HG02840 (cell line): ENCODE results near the gene GFRA1.
"Not testable (repeated sequence)": the region's sequence is repeated elsewhere in the genome, so short reads cannot be mapped to it uniquely, and the experiment has no call there.

Source experiments
- ATAC-seq: cut with Tn5 transposase; IDR thresholded peaks from one replicate; pipeline ENCODE4 v1.9.1; 2021; ENCODE audit warnings: mild to moderate bottlenecking, moderate library complexity, moderate number of reproducible peaks; ENCODE audit not compliant: unreplicated experiment, low FRiP score

Gene GFRA1

DNA sequence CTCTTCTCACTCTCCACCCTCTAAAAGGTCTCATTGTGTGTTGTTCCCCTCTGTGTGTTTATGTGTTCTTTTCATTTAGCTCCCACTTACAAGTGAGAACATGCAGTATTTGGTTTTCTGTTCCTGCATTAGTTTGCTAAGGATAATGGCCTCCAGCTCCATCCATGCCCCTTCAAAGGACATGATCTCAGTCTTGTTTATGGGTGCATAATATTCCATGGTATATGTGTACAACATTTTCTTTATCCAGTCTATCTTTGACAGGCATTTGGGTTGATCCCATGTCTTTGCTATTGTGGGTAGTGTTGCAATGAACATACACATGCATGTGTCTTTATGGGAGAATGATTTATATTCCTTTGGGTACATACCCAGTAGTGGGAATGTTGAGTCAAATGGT lies 107.1 kb downstream of the GFRA1 start:
- ATAC-seq = not testable (repeated sequence)

- no peak for ATAC-seq
These were observed 108.7 kb downstream of the GFRA1 start for GRCh38 chr10:116164291-116164690.

DNA sequence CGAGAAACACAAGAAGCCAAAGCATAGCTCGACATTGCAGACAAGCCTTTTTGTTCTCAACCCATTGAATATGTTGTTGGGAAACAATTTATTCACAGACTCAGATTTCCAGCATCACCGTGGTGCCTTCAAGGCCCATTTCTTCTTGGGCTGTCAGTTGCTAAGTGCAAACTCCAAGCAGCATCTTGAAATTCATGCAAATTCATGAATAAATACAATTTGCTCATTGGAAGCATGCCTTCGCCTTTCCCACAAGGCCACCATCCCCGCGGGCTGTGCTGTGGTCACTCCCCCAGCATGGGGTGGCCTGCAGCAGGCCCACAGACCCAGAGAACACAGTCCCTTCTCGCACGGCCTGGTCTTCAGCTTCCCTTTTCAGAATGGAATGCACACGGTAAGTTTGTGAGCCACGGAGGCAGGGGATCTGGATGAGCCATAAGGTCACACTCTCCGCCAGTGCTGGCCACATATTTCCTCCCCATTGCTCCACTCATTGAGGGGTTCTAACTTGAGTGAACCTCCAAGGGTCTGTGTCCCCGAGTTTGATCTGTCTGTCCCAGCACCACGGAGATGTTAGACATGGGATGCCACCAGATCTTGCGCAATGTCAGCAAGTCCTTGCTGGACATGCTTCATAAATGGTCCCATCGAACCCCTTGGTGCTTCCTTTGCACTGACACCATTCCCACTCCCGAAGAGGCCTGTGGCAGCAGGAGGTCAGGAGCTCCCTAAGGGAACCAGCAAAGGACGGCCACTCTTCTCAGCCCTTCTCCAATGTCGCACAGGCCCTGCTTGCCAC lies 109.5 kb downstream of the GFRA1 start:
- no peak for ATAC-seq

GRCh38 chr10:116162851-116163250 lies 110.2 kb downstream of the GFRA1 start:
- no peak for ATAC-seq

DNA sequence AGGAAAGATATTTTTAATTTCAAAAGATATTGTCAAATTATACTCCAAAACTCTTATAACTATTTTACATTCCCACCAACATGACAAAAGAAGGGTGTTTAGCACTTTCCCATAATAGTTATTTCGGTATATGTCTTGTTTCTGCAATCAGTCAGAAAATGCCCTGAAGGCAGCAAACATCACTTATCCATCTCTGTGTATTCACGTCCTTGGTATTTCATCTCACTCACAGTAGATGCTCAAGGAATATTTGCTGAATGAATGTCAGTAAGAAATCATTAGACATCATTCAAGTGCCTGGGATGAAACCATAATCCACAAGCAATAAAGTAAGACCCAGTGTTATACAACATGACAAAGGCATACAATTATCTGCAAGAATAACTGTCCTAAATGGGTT lies 112.7 kb downstream of the GFRA1 start:
- ATAC-seq = no peak

- no peak for ATAC-seq
These were observed 113.8 kb downstream of the GFRA1 start for GRCh38 chr10:116159197-116159596.

GRCh38 chr10:116158036-116158435 lies 115.0 kb downstream of the GFRA1 start:
- ATAC-seq = no peak

DNA sequence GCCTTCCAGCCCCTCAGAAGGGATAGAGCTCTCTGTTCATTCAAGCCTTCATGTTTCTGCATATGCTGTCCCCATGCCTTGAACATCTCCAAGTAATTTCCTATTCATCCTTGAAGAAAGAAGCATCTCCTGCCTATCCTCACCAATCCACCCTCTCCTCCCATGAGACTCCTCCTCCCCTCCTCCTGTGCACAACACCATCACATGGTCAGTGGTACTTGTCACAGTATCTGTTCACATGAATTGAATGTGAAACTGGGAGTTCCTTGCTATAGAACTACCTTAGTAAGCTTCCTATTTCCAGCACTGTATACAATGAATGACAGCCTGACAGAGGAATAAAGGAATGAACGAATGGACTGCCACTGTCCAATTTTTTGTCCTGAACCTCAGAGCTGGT lies 115.5 kb downstream of the GFRA1 start:
- no peak for ATAC-seq

DNA sequence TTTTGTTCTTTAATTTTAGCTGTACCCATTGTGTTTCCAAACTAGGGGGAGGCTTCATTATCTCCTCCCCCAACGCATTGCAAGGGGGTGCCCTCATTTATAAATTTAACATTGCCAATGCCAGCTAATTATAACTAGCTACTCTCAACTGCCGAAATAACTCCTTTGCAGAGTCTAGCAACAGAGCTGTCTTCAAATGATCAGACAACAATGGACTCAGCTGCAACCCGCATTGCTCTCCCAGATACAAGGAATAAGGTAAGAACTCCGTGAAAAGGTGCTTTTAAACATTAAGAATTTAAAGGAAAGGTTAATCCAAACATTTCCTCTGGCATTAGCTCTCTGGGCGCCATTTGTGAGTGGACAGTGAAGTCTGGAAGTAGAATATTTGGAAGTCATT lies 116.2 kb downstream of the GFRA1 start:
- ATAC-seq = no peak

- no peak for ATAC-seq
These were observed 117.8 kb downstream of the GFRA1 start for GRCh38 chr10:116155191-116155590.

DNA sequence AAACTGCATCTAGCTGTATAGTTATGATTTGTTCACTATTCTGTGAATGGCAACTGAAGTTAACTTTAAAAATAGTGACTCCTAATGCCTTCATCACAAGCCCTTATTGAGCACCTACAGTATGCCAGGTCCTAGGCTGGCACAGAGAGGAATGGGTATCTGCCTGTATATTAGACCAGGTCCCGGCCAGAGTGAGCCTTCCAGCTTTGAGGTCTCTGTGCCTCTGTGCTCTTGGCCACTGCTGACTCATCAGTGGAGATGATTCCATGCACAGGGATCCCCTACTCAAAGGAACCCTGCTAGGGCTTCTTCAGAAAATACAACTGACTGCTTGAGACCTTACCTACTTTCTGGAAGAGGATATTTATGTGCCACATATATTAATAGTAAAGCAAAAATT lies 118.4 kb downstream of the GFRA1 start:
- ATAC-seq = no peak

GRCh38 chr10:116151076-116151475 lies 121.9 kb downstream of the GFRA1 start:
- no peak for ATAC-seq

DNA sequence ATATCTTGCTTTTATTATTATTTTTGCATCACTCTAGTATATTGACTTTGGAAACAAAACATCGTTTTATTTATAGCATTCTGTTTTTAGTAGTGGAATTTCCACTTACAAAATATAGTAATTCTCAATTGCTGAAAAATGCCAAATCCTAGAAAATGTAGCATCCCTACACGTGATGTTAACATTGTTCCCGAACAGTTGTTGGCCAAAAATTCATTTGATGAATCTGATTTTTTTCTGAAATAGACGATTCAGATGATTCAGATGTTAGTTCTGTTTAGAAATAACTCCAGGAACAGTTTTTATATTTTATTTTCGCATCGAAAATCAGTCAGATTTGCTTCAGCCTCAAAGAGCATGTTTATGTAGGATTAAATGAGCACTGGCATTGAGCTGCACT lies 122.4 kb downstream of the GFRA1 start:
- no peak for ATAC-seq

- no peak for ATAC-seq
These were observed 125.7 kb downstream of the GFRA1 start for GRCh38 chr10:116147147-116147905.

DNA sequence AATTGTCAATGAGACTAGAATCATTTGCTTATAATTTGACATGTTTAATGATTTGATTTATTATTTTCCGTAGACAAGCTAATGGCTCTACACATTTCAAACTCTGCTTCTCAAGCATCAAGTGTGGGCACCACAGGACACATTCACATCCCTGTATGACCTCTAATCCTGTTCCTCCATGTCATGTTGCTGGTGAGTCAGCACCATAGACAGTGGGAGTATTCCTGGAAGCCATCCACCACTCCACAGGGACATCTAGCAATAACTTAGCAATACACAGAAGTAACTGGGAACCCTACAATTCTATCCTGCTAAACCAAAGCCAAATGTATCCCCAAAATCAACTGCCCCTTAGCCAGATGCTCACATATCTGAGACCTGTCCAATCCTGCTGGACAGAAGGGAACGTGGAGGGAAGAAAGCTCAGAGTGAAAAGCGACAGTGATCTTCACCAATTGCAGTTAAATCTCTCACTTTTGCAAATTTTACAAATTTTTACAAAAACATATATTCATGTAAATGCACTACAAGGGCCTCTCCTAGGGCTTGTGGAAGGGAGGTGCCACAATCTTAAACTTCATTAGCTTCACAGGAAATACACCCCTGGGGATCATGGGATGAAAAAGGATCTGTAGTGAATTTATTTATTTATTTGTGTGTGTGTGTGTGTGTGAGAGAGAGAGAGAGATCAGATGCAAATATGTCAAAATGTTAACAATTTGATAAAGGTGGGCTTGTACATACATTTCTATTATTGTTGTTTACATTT lies 126.5 kb downstream of the GFRA1 start:
- ATAC-seq = no peak

DNA sequence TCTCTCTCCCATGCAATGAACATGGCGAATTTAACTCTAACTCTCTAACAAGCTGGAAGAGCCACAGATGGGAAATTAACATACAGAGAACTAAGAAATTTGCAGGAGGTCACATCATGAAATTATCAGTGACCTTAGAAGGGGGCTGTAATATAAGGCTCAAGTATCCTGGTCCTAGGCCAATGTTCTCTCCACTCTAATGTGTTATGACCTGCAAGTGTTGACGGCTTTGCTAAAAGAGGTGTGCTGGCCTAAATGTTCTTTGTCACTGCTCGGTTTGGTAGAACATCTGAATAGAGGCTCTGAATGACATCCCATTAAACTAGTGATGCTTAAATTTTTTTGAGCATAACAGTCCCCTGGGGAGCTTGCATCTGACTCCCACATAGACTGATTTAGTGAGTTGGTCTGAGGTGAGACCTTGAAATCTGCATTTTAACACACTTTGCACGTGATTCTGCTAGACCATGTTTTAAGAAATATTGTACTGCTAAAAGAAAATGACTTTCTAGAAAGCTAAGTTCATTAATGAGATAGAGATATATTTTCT lies 129.3 kb downstream of the GFRA1 start:
- ATAC-seq = no peak

- no peak for ATAC-seq
These were observed 131.2 kb downstream of the GFRA1 start for GRCh38 chr10:116141855-116142254.

- no peak for ATAC-seq
These were observed 131.8 kb downstream of the GFRA1 start for GRCh38 chr10:116141246-116141645.

- no peak for ATAC-seq
These were observed 133.1 kb downstream of the GFRA1 start for GRCh38 chr10:116139886-116140285.

GRCh38 chr10:116138897-116139296 lies 134.1 kb downstream of the GFRA1 start:
- no peak for ATAC-seq

GRCh38 chr10:116136261-116136660 lies 136.7 kb downstream of the GFRA1 start:
- ATAC-seq = no peak
